ENCODE data around the gene PKP1.

GRCh38 chr1:201267481-201268229, 15.7 kb upstream of the PKP1 start:
- TF ChIP-seq CTCF (IDR thresholded peaks at IDR 0.05; ENCODE audit: low read length) (no peak), EZH2phosphoT487 (IDR thresholded peaks at IDR 0.05; ENCODE audit: low read length) (no peak), EZH2 (optimal IDR thresholded peaks at IDR 0.05; ENCODE audit: low read depth, low read length) (no peak)

Measured in MM.1S (cell line).